Panc1 (cell line): ENCODE measurements around the gene ZBP1.

Experiments
- CTCF ChIP-seq: fragments of 450-650 bp; IDR thresholded peaks from 2 replicates; pipeline ENCODE4 v1.5.1; 2017; ENCODE audit warnings: mild to moderate bottlenecking
- POLR2AphosphoS5 ChIP-seq: IDR thresholded peaks from 2 replicates; pipeline ENCODE4 v1.6.1; 2012; ENCODE audit warnings: mild to moderate bottlenecking, low read depth, low read length, moderate library complexity
- SIN3A ChIP-seq: IDR thresholded peaks from 2 replicates; pipeline ENCODE4 v1.6.1; 2012; ENCODE audit warnings: low read depth, mild to moderate bottlenecking, low read length, moderate library complexity, borderline replicate concordance; ENCODE audit not compliant: insufficient read depth
- TF ChIP-seq, protein P1 (sequence below), 2 experiments: IDR thresholded peaks; 2 replicates each; pipeline ENCODE4 v1.6.1; 2011 to 2012; ENCODE audit warnings: low read depth in 2 of 2, control low read depth in 1 of 2, low read length in 1 of 2, mild to moderate bottlenecking in 1 of 2, moderate library complexity in 1 of 2; ENCODE audit not compliant: insufficient read depth in 1 of 2

GRCh38 chr20:57564951-57565642 is 55.1 kb downstream of the ZBP1 start:
- no peak for TF ChIP-seq CTCF
- no peak for TF ChIP-seq POLR2AphosphoS5
- TF ChIP-seq, protein P1, sequence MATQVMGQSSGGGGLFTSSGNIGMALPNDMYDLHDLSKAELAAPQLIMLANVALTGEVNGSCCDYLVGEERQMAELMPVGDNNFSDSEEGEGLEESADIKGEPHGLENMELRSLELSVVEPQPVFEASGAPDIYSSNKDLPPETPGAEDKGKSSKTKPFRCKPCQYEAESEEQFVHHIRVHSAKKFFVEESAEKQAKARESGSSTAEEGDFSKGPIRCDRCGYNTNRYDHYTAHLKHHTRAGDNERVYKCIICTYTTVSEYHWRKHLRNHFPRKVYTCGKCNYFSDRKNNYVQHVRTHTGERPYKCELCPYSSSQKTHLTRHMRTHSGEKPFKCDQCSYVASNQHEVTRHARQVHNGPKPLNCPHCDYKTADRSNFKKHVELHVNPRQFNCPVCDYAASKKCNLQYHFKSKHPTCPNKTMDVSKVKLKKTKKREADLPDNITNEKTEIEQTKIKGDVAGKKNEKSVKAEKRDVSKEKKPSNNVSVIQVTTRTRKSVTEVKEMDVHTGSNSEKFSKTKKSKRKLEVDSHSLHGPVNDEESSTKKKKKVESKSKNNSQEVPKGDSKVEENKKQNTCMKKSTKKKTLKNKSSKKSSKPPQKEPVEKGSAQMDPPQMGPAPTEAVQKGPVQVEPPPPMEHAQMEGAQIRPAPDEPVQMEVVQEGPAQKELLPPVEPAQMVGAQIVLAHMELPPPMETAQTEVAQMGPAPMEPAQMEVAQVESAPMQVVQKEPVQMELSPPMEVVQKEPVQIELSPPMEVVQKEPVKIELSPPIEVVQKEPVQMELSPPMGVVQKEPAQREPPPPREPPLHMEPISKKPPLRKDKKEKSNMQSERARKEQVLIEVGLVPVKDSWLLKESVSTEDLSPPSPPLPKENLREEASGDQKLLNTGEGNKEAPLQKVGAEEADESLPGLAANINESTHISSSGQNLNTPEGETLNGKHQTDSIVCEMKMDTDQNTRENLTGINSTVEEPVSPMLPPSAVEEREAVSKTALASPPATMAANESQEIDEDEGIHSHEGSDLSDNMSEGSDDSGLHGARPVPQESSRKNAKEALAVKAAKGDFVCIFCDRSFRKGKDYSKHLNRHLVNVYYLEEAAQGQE (IDR thresholded peaks at IDR 0.05; ENCODE audit: insufficient read depth in 1 of 2, low read depth in 2 of 2, low read length in 1 of 2), result no peak
- TF ChIP-seq SIN3A, result no peak
